Endothelial cell (in vitro differentiated cells): Measurements from ENCODE around the gene RFC1. TPM values are rescaled to one million over a fixed set of nuclear protein-coding genes. Genes with fewer than 3 reads are reported as not detected.

Experiments used
- DNase-seq: peaks from one replicate; pipeline ENCODE4 v3.0.0; 2021; ENCODE audit warnings: low spot score
- H3K27ac Mint-ChIP-seq: one replicate; pipeline ENCODE4 v1.8.0; 2021; ENCODE audit warnings: mixed read lengths, inconsistent platforms; ENCODE audit not compliant: unreplicated experiment
- H3K27me3 Mint-ChIP-seq: one replicate; pipeline ENCODE4 v1.8.0; 2021; ENCODE audit warnings: mild to moderate bottlenecking, moderate library complexity, mixed read lengths, inconsistent platforms; ENCODE audit not compliant: unreplicated experiment
- H3K36me3 Mint-ChIP-seq: one replicate; pipeline ENCODE4 v1.8.0; 2021; ENCODE audit warnings: mild to moderate bottlenecking, low read depth, mixed read lengths, inconsistent platforms; ENCODE audit not compliant: unreplicated experiment
- H3K4me1 Mint-ChIP-seq: one replicate; pipeline ENCODE4 v1.8.0; 2021; ENCODE audit warnings: mild to moderate bottlenecking, mixed read lengths, inconsistent platforms; ENCODE audit not compliant: unreplicated experiment
- H3K4me3 Mint-ChIP-seq: one replicate; pipeline ENCODE4 v1.8.0; 2021; ENCODE audit warnings: mild to moderate bottlenecking, mixed read lengths, inconsistent platforms; ENCODE audit not compliant: unreplicated experiment
- H3K9me3 Mint-ChIP-seq: one replicate; pipeline ENCODE4 v1.8.0; 2021; ENCODE audit warnings: mixed read lengths, inconsistent platforms; ENCODE audit not compliant: unreplicated experiment
- total RNA-seq: library from RNA; stranded (reverse); fragmentation: NEBNext Ultra II Directional; extraction: Animal tissue kit (Norgen Biotek cat#: 25700); gene quantifications from one replicate; pipeline ENCODE4 v1.2.1, GENCODE V29; 2021; ENCODE audit not compliant: unreplicated experiment
- TF ChIP-seq, protein P1 (sequence below): fragments of 200-600 bp; sonication (generic); IDR thresholded peaks from one replicate; pipeline ENCODE4 v1.5.0; 2021; ENCODE audit warnings: antibody characterized with exemption; ENCODE audit not compliant: unreplicated experiment

RFC1 gene
- total RNA-seq, 1 donor from 2014 or later: 47.5 TPM

DNA sequence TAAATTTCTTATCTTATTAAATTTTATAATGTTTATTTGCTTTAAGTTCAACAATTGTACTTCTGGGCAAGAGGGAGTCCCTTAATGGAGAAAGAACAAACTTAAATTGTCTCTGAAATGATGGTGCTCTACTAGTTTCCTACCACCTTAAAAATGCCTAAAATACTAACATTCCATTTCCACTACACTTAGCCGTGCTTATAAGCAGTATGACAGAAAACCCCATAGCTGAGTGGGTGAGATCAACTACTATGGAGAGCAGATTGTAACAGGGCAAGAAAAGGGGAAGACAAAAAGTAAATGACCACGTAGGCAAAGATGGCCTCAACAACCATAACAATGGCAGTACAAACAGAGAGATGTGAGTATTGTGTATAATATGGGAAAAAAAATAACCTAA, 35.0 kb downstream of the RFC1 start:
- Mint-ChIP-seq H3K4me1 (no peaks in the 10 kb centered on the region), H3K36me3 (no peaks in the 10 kb centered on the region), H3K9me3 (no peaks in the 10 kb centered on the region), H3K27me3 (no peaks in the 10 kb centered on the region), H3K4me3 (no peak overlapping the region), H3K27ac (no peak overlapping the region)
- TF ChIP-seq, protein P1, sequence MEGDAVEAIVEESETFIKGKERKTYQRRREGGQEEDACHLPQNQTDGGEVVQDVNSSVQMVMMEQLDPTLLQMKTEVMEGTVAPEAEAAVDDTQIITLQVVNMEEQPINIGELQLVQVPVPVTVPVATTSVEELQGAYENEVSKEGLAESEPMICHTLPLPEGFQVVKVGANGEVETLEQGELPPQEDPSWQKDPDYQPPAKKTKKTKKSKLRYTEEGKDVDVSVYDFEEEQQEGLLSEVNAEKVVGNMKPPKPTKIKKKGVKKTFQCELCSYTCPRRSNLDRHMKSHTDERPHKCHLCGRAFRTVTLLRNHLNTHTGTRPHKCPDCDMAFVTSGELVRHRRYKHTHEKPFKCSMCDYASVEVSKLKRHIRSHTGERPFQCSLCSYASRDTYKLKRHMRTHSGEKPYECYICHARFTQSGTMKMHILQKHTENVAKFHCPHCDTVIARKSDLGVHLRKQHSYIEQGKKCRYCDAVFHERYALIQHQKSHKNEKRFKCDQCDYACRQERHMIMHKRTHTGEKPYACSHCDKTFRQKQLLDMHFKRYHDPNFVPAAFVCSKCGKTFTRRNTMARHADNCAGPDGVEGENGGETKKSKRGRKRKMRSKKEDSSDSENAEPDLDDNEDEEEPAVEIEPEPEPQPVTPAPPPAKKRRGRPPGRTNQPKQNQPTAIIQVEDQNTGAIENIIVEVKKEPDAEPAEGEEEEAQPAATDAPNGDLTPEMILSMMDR: no peak
- no peak for DNase-seq

GRCh38 chr4:39330353-39330752, 35.8 kb downstream of the RFC1 start:
- H3K9me3 Mint-ChIP-seq: no peaks in the 10 kb centered on the region
- H3K36me3 Mint-ChIP-seq: peaks cover 4% of the 10 kb centered on the region
- H3K27ac Mint-ChIP-seq: no peak overlapping the region
- TF ChIP-seq, protein P1: no peak
- no peak overlapping the region for H3K4me3 Mint-ChIP-seq
- H3K27me3 Mint-ChIP-seq: no peaks in the 10 kb centered on the region
- no peaks in the 10 kb centered on the region for H3K4me1 Mint-ChIP-seq
- DNase-seq: no peak

DNA sequence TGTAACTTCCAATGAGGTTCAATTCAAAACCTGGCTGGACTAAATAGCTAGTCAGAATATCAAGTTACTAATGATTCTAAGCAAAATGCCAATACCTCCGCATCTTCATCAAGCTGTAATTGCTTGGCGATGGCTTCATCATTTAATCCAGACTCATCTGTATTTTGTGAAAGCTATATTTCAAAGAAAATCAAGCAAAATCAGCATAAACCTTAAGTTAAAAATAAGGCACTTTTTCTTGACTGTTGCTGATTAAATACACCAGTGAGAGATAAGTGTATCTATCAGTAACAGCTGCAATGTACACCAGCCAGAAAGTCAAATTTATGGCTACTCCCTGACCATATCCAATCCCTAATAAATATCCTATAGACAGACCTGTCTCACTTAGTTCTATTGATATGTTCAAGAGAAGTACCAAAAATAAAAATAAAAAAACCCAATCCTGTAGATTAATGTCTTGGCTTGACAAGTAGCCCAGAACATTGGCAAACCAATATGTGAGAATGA, 39.6 kb downstream of the RFC1 start:
- Mint-ChIP-seq H3K27me3 (no peaks in the 10 kb centered on the region), H3K27ac (no peak overlapping the region), H3K9me3 (no peaks in the 10 kb centered on the region), H3K4me3 (no peak overlapping the region), H3K36me3 (peaks cover 4% of the 10 kb centered on the region), H3K4me1 (no peaks in the 10 kb centered on the region)
- TF ChIP-seq, protein P1: no peak
- DNase-seq: no peak

- TF ChIP-seq, protein P1: no peak
- Mint-ChIP-seq H3K9me3 (no peaks in the 10 kb centered on the region), H3K27me3 (no peaks in the 10 kb centered on the region), H3K36me3 (peaks cover 4% of the 10 kb centered on the region), H3K4me1 (no peaks in the 10 kb centered on the region), H3K4me3 (no peak overlapping the region), H3K27ac (no peak overlapping the region)
- DNase-seq: no peak
Observed at GRCh38 chr4:39324897-39325613, 41.1 kb downstream of the RFC1 start.

DNA sequence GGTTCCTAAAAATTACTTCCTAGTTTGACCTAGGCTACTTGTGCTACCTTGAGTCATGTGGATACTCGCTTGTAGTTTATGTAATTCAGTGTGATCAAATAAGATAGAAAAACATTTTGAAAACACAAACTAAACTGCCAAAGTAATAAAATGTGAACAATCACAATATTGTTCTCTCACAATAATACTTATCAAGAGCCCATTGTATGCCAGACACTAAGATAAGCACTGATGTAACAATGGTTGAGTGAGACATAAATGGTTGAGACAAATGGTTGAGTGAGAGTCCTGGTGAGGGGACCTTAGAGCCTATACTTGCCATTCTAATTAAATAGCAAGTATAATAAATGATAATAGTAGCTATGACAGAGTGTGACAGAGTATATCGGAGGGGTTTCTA, 41.7 kb downstream of the RFC1 start:
- no peak overlapping the region for H3K27ac Mint-ChIP-seq
- H3K4me1 Mint-ChIP-seq: no peaks in the 10 kb centered on the region
- H3K36me3 Mint-ChIP-seq: peaks cover 4% of the 10 kb centered on the region
- H3K27me3 Mint-ChIP-seq: no peaks in the 10 kb centered on the region
- TF ChIP-seq, protein P1: no peak
- no peak for DNase-seq
- H3K4me3 Mint-ChIP-seq: no peak overlapping the region
- H3K9me3 Mint-ChIP-seq: no peaks in the 10 kb centered on the region
